ENCODE measurements around the gene RNF114. TPM values are rescaled to one million over a fixed set of nuclear protein-coding genes. Genes with fewer than 3 reads are reported as not detected.

RNF114 gene
- total RNA-seq, 1 experiment from 2014 or later: 72.3 TPM

GRCh38 chr20:49937027-49937929, 1.1 kb downstream of the RNF114 start:
- intact Hi-C loops (cut with micrococcal nuclease; ENCODE audit: unreplicated experiment): no loop called here
- peak; percentile 10 for DNase-seq
- H3K4me1 Mint-ChIP-seq (ENCODE audit: low read depth, unreplicated experiment): peaks cover 36% of the 10 kb centered on the region
- no peaks in the 10 kb centered on the region for H3K9me3 Mint-ChIP-seq (ENCODE audit: low read depth, unreplicated experiment)
- peak overlapping the region; percentile 96 for H3K4me3 Mint-ChIP-seq (ENCODE audit: low read depth, unreplicated experiment)
- no peaks in the 10 kb centered on the region for H3K27me3 Mint-ChIP-seq (ENCODE audit: unreplicated experiment)
- TSS peak; percentile 51 for BruUV-seq (replicated peaks)
- TF ChIP-seq CTCF (IDR thresholded peaks at IDR 0.05; ENCODE audit: unreplicated experiment): no peak
- H3K27ac Mint-ChIP-seq (ENCODE audit: unreplicated experiment): peak overlapping the region; percentile 65
- peaks cover 46% of the 10 kb centered on the region for H3K36me3 Mint-ChIP-seq (ENCODE audit: insufficient read depth, unreplicated experiment)
- CTCF ChIA-PET: interaction anchor here (0.6 to 1.2 kb wide), 6 partner anchors 17 to 331 kb away, joined by 3 to 6 read pairs (median 4); no protein-coding TSS in a partner anchor

- intact Hi-C loops (cut with micrococcal nuclease; ENCODE audit: unreplicated experiment): no loop called here
- H3K27me3 Mint-ChIP-seq (ENCODE audit: unreplicated experiment): no peaks in the 10 kb centered on the region
- H3K36me3 Mint-ChIP-seq (ENCODE audit: insufficient read depth, unreplicated experiment): peaks cover 46% of the 10 kb centered on the region
- peaks cover 36% of the 10 kb centered on the region for H3K4me1 Mint-ChIP-seq (ENCODE audit: low read depth, unreplicated experiment)
- TF ChIP-seq CTCF (IDR thresholded peaks at IDR 0.05; ENCODE audit: unreplicated experiment): no peak
- CTCF ChIA-PET: interaction anchor here (0.6 to 1.1 kb wide), 5 partner anchors 8 to 333 kb away, joined by 3 to 4 read pairs (median 3); no protein-coding TSS in a partner anchor
- H3K27ac Mint-ChIP-seq (ENCODE audit: unreplicated experiment): peak overlapping the region; percentile 3
- H3K4me3 Mint-ChIP-seq (ENCODE audit: low read depth, unreplicated experiment): peak overlapping the region; percentile 96
- H3K9me3 Mint-ChIP-seq (ENCODE audit: low read depth, unreplicated experiment): no peaks in the 10 kb centered on the region
- no peak for DNase-seq
- BruUV-seq (replicated peaks): no TSS peak
Observed at GRCh38 chr20:49938173-49939163, 2.3 kb downstream of the RNF114 start.

- Mint-ChIP-seq H3K4me1 (ENCODE audit: low read depth, unreplicated experiment) (peaks cover 36% of the 10 kb centered on the region), H3K36me3 (ENCODE audit: insufficient read depth, unreplicated experiment) (peaks cover 55% of the 10 kb centered on the region), H3K27me3 (ENCODE audit: unreplicated experiment) (no peaks in the 10 kb centered on the region), H3K9me3 (ENCODE audit: low read depth, unreplicated experiment) (no peaks in the 10 kb centered on the region), H3K4me3 (ENCODE audit: low read depth, unreplicated experiment) (no peak overlapping the region), H3K27ac (ENCODE audit: unreplicated experiment) (peak overlapping the region; percentile 19)
- no peak for TF ChIP-seq CTCF (IDR thresholded peaks at IDR 0.05; ENCODE audit: unreplicated experiment)
- intact Hi-C loops (cut with micrococcal nuclease; ENCODE audit: unreplicated experiment): no loop called here
- no TSS peak for BruUV-seq (replicated peaks)
- CTCF ChIA-PET: no interaction called here
- no peak for DNase-seq
Observed at GRCh38 chr20:49941456-49941855, 5.3 kb downstream of the RNF114 start.

- Mint-ChIP-seq H3K4me1 (ENCODE audit: low read depth, unreplicated experiment) (peaks cover 36% of the 10 kb centered on the region), H3K9me3 (ENCODE audit: low read depth, unreplicated experiment) (no peaks in the 10 kb centered on the region), H3K36me3 (ENCODE audit: insufficient read depth, unreplicated experiment) (peaks cover 55% of the 10 kb centered on the region), H3K27ac (ENCODE audit: unreplicated experiment) (no peak overlapping the region), H3K27me3 (ENCODE audit: unreplicated experiment) (no peaks in the 10 kb centered on the region), H3K4me3 (ENCODE audit: low read depth, unreplicated experiment) (no peak overlapping the region)
- no peak for DNase-seq
- TF ChIP-seq CTCF (IDR thresholded peaks at IDR 0.05; ENCODE audit: unreplicated experiment): no peak
- CTCF ChIA-PET: interaction anchor here (1.2 to 1.5 kb wide), 2 partner anchors 11 to 37 kb away, joined by 4 to 7 read pairs; no protein-coding TSS in a partner anchor
- BruUV-seq (replicated peaks): no TSS peak
- intact Hi-C loops (cut with micrococcal nuclease; ENCODE audit: unreplicated experiment): no loop called here
Observed at GRCh38 chr20:49942303-49942702, 6.1 kb downstream of the RNF114 start.

Measured in Calu3 (cell line).